ENCODE measurements around the gene MACROD2. TPM values are rescaled to one million over a fixed set of nuclear protein-coding genes. Genes with fewer than 3 reads are reported as not detected.

MACROD2 gene
- total and polyA plus RNA-seq, 11 donors: 0.54 to 5.4 (median 2.4) TPM

GRCh38 chr20:16061351-16061750 is 2066.0 kb downstream of the MACROD2 start:
- TF ChIP-seq CTCF (IDR thresholded peaks at IDR 0.05) (no peak), POLR2A (IDR thresholded peaks at IDR 0.05) (no peak)
- no peak overlapping the region for H3K4me3 ChIP-seq
- no peaks in the 10 kb centered on the region for H3K36me3 ChIP-seq
- DNase-seq (no peak), ATAC-seq (no peak)
- H3K9me3 ChIP-seq: no peaks in the 10 kb centered on the region
- intact Hi-C loops (cut with DNase I): no loop called here
- WGBS, 4 donors: 85 to 88% (median 87%) methylated on average over 7 of the region's 7 CpGs
- H3K4me1 ChIP-seq: peaks cover 0 to 13% (median 4%) of the 10 kb centered on the region in 12 donors
- no peaks in the 10 kb centered on the region for H3K27me3 ChIP-seq
- no peak overlapping the region for H3K27ac ChIP-seq

GRCh38 chr20:16062661-16063581 is 2067.6 kb downstream of the MACROD2 start:
- DNase-seq (no peak), ATAC-seq (no peak)
- Histone ChIP-seq H3K4me1 (peaks cover 0 to 13% (median 4%) of the 10 kb centered on the region in 12 donors), H3K4me3 (no peak overlapping the region), H3K36me3 (no peaks in the 10 kb centered on the region), H3K27me3 (no peaks in the 10 kb centered on the region), H3K27ac (no peak overlapping the region), H3K9me3 (peaks cover 0 to 4% (median 0%) of the 10 kb centered on the region in 12 donors)
- intact Hi-C loops (cut with DNase I): no loop called here
- WGBS, 4 donors: 79 to 83% (median 80%) methylated on average over 10 of the region's 10 CpGs
- TF ChIP-seq CTCF (IDR thresholded peaks at IDR 0.05) (no peak), POLR2A (IDR thresholded peaks at IDR 0.05) (no peak)

- H3K27ac ChIP-seq: no peak overlapping the region
- DNase-seq (no peak), ATAC-seq (no peak)
- H3K9me3 ChIP-seq: peaks cover 0 to 4% (median 0%) of the 10 kb centered on the region in 12 donors
- H3K36me3 ChIP-seq: no peaks in the 10 kb centered on the region
- H3K4me3 ChIP-seq: no peak overlapping the region
- H3K4me1 ChIP-seq: peaks cover 0 to 13% (median 4%) of the 10 kb centered on the region in 12 donors
- WGBS, 4 donors: 85 to 93% (median 89%) methylated on average over 2 of the region's 2 CpGs
- H3K27me3 ChIP-seq: no peaks in the 10 kb centered on the region
- no peak for TF ChIP-seq CTCF (IDR thresholded peaks at IDR 0.05)
- TF ChIP-seq POLR2A (IDR thresholded peaks at IDR 0.05): no peak
- intact Hi-C loops (cut with DNase I): no loop called here
These were observed 2068.6 kb downstream of the MACROD2 start for GRCh38 chr20:16063881-16064280.

- Histone ChIP-seq H3K27me3 (no peaks in the 10 kb centered on the region), H3K4me3 (no peak overlapping the region), H3K4me1 (peaks cover 0 to 13% (median 4%) of the 10 kb centered on the region in 12 donors), H3K9me3 (peaks cover 0 to 10% (median 0%) of the 10 kb centered on the region in 12 donors), H3K27ac (no peak overlapping the region), H3K36me3 (no peaks in the 10 kb centered on the region)
- no peak for ATAC-seq
- 58 to 69% (median 64%) methylated on average over 3 of the region's 3 CpGs for WGBS, 4 donors
- intact Hi-C loops (cut with DNase I): no loop called here
- TF ChIP-seq CTCF (IDR thresholded peaks at IDR 0.05): no peak
- no peak for DNase-seq
These were observed 2069.8 kb downstream of the MACROD2 start for GRCh38 chr20:16064989-16065707.
